Measurements from ENCODE around the gene HOXD11. TPM values are rescaled to one million over a fixed set of nuclear protein-coding genes. Genes with fewer than 3 reads are reported as not detected.

Gene HOXD11
- total RNA-seq, 1 experiment from 2014 or later, result not detected

GRCh38 chr2:176122052-176122682 lies 15.1 kb downstream of the HOXD11 start:
- H3K27ac ChIP-seq, result no peak overlapping the region
- H3K4me3 ChIP-seq, result peak overlapping the region; percentile 49
- H3K9me3 ChIP-seq (replicated peaks), result no peaks in the 10 kb centered on the region
- no peaks in the 10 kb centered on the region for H3K36me3 ChIP-seq
- peak in 1 of 2 experiments; percentile 87 for DNase-seq (ENCODE audit: low read depth in 1 of 2, low spot score in 2 of 2)
- H3K4me1 ChIP-seq (replicated peaks), result peaks cover 10% of the 10 kb centered on the region
- H3K27me3 ChIP-seq (replicated peaks), result peaks cover 27% of the 10 kb centered on the region

- Histone ChIP-seq H3K27me3 (replicated peaks) (peaks cover 20% of the 10 kb centered on the region), H3K4me1 (replicated peaks) (peaks cover 10% of the 10 kb centered on the region), H3K4me3 (peak within 1 kb of the TSS; percentile 49), H3K27ac (no peak within 1 kb of the TSS), H3K36me3 (no peaks in the 10 kb centered on the region), H3K9me3 (replicated peaks) (no peaks in the 10 kb centered on the region)
- peak in 1 of 2 experiments; percentile 76 for DNase-seq (ENCODE audit: low read depth in 1 of 2, low spot score in 2 of 2)
Observed at GRCh38 chr2:176122683-176123410, 15.8 kb downstream of the HOXD11 start, which contains the start of gene HOXD9. TSS of gene HOXD9 (plus strand) at chr2:176122719. CDS start at chr2:176122769, 50 bp downstream.

DNA sequence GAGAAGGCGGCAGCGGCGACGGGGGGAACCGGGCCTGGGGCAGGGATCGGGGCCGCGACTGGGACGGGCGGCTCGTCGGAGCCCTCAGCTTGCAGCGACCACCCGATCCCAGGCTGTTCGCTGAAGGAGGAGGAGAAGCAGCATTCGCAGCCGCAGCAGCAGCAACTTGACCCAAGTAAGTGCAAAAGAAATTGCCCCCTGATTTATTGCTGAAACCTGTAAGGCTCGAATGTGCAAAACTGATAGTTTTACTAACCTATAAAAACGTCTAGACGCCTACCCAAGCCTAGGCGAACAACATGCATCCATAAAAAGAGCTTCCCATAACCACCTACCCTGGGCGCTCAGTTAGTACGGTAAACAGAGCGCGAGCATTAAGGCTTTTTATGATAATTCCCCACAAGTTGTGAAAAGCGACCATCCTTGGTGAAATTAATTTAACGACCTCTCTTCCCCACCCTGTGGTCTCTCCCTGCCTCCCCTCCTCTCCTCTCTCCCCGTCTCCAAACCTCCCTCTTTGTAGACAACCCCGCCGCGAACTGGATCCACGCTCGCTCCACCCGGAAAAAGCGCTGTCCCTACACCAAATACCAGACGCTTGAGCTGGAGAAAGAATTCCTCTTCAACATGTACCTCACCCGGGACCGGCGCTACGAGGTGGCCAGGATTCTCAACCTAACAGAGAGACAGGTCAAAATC lies 16.5 kb downstream of the HOXD11 start:
- Histone ChIP-seq H3K9me3 (replicated peaks) (no peaks in the 10 kb centered on the region), H3K4me1 (replicated peaks) (peaks cover 10% of the 10 kb centered on the region), H3K27me3 (replicated peaks) (peaks cover 16% of the 10 kb centered on the region; the same call in 1 of the 2 replicates), H3K27ac (no peak overlapping the region), H3K36me3 (no peaks in the 10 kb centered on the region), H3K4me3 (peak overlapping the region; percentile 49)
- DNase-seq (ENCODE audit: low read depth in 1 of 2, low spot score in 2 of 2), result no peak

GRCh38 chr2:176124110-176124946 lies 17.2 kb downstream of the HOXD11 start:
- no peak for DNase-seq (ENCODE audit: low read depth in 1 of 2, low spot score in 2 of 2)
- peaks cover 16% of the 10 kb centered on the region; the same call in 1 of the 2 replicates for H3K27me3 ChIP-seq (replicated peaks)
- H3K4me3 ChIP-seq, result no peak overlapping the region

DNA sequence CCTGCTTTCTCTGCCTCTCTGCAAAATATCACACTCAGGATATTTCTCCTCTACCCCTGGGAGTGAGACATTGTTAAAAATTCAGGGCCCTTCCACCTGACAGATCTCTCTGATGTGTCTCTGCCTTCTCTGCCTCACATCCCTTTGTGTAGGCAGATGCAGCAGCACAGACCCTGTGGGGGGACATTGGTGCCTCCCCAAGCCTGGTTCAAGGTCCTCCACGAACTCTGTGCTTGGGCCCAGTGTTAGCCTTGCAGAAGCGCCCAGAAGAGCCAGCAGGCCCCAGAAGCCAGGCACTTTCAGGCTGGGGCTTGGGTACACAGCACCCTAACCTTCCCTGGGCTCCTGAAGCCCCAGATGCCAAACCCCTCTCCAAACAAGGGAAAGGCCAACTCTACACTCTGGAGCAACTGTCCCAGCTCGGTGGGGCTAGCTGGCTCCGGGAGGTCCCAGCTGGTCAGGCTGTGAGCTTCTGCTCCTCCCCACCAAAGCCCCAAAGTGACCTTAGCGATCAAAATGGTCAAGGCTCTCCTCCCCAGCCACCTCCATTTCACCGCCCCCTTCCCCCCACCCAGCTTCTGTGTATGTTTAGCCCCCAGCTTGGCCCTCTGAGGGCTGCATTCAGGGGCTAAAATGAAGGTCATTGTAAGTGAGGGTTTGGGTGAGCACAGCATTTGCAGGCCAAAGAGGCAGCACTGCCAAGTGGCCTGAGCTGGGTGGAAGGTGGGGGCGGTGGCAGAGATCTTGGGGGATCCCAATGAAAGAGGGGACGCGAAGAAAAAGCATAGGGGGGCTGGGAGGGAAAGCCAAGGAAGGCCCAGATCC lies 18.1 kb downstream of the HOXD11 start:
- Histone ChIP-seq H3K36me3 (peaks cover under 1% of the 10 kb centered on the region), H3K9me3 (replicated peaks) (no peaks in the 10 kb centered on the region), H3K27me3 (replicated peaks) (peaks cover 13% of the 10 kb centered on the region; the same call in 1 of the 2 replicates), H3K27ac (no peak overlapping the region), H3K4me3 (no peak overlapping the region), H3K4me1 (replicated peaks) (peaks cover 19% of the 10 kb centered on the region)
- no peak for DNase-seq (ENCODE audit: low read depth in 1 of 2, low spot score in 2 of 2)

More at GRCh38 chr2:176124110-176124946, 17.2 kb downstream of the HOXD11 start:
- Histone ChIP-seq H3K36me3 (no peaks in the 10 kb centered on the region), H3K4me1 (replicated peaks) (peaks cover 18% of the 10 kb centered on the region), H3K9me3 (replicated peaks) (no peaks in the 10 kb centered on the region), H3K27ac (no peak overlapping the region)

DNA sequence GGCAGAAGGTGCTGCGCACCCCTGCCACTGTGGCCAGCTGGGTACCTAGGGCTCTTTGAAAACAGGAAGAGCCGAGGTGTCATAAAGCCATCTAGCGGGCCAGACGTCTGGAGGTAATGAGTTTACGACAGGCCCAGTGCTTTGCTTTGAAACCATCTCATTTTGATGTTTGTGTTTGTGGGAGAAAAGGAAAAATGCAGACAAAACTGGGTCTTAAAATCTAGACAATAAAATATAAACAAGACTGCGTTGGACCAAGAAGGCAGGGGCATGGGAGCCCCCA lies 18.6 kb downstream of the HOXD11 start:
- Histone ChIP-seq H3K27me3 (replicated peaks) (peaks cover 10% of the 10 kb centered on the region; the same call in 1 of the 2 replicates), H3K36me3 (peaks cover 4% of the 10 kb centered on the region), H3K27ac (no peak overlapping the region), H3K4me1 (replicated peaks) (peaks cover 19% of the 10 kb centered on the region), H3K4me3 (no peak overlapping the region), H3K9me3 (replicated peaks) (no peaks in the 10 kb centered on the region)
- DNase-seq (ENCODE audit: low read depth in 1 of 2, low spot score in 2 of 2), result no peak

DNA sequence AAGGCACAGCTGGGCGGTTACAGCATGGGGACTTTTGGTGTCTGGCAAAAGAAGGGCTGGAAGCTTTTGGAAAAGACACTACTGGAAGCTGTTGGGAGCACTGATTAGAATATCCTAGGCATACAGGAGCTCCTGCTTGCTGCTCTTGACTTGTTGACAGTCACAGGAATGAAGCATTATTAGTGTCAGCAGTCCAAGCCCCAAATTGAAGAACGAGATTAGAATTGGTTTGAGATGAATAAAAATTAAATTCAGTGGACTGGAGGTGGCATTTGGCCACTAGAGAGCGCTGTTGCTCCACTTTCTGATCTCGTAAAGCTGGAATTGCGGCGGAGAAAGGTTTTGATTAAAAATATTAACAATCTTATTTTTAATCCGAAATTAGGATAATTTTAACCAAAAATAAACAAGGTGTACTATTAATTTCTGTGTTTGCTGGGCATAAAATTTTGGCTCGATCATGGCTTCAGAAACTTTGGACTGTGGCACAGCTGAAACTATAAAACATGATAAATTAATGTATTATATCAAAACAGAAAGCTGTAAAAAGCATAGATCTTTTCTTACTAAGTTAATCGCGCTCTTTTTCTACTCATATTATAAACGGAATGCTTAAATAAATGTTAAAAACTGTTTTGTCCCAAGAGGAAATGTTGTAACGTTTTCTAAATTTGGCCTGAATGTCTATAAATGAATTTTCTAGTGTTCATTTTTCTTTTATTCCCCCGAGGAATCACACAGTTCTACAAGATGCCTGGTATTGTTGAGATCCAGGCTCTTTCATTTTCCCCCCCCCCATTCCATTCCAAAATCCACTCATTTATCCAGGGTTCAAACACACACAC lies 20.1 kb downstream of the HOXD11 start:
- H3K27me3 ChIP-seq (replicated peaks), result 0 out of 2 replicates have a peak, but pooled peaks cover 4% of the 10 kb centered on the region
- peaks cover 5% of the 10 kb centered on the region for H3K36me3 ChIP-seq
- H3K4me1 ChIP-seq (replicated peaks), result peaks cover 17% of the 10 kb centered on the region
- DNase-seq (ENCODE audit: low read depth in 1 of 2, low spot score in 2 of 2), result peak in 1 of 2 experiments; percentile 52
- no peaks in the 10 kb centered on the region for H3K9me3 ChIP-seq (replicated peaks)
- H3K27ac ChIP-seq, result no peak overlapping the region
- no peak overlapping the region for H3K4me3 ChIP-seq

DNA sequence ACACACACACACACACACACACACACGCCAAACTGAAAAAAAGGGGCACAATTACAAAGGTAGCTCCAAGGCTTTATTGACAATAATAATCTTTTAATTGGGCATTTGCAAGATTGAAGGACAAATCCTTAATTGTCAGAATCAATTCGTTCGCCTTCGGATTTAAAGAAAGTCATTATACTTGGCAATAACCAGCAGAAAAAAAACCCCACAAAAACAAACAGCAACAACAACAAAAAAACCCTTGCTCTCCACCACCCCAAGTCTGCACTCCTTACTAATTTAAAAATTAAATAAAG lies 20.6 kb downstream of the HOXD11 start:
- DNase-seq (ENCODE audit: low read depth in 1 of 2, low spot score in 2 of 2), result no peak
- H3K27me3 ChIP-seq (replicated peaks), result 0 out of 2 replicates have a peak, but pooled peaks cover 4% of the 10 kb centered on the region
- peaks cover 17% of the 10 kb centered on the region for H3K4me1 ChIP-seq (replicated peaks)
- H3K27ac ChIP-seq, result no peak overlapping the region
- peaks cover 8% of the 10 kb centered on the region for H3K36me3 ChIP-seq
- no peaks in the 10 kb centered on the region for H3K9me3 ChIP-seq (replicated peaks)
- H3K4me3 ChIP-seq, result no peak overlapping the region

- peaks cover 8% of the 10 kb centered on the region for H3K36me3 ChIP-seq
- H3K4me3 ChIP-seq, result peak overlapping the region; percentile 90; the same call in 1 of the 2 replicates
- no peak overlapping the region for H3K27ac ChIP-seq
Observed at GRCh38 chr2:176128172-176128981, 21.3 kb downstream of the HOXD11 start.

GRCh38 chr2:176128982-176129796 lies 22.1 kb downstream of the HOXD11 start, which contains the start of gene HOXD8:
TSS of gene HOXD8 (plus strand) at chr2:176129705. CDS start at chr2:176130367, 662 bp downstream.
- H3K4me3 ChIP-seq, result peak within 1 kb of the TSS; percentile 90
- H3K27ac ChIP-seq, result peak within 1 kb of the TSS; percentile 71
- no peaks in the 10 kb centered on the region for H3K9me3 ChIP-seq (replicated peaks)
- H3K4me1 ChIP-seq (replicated peaks), result peaks cover 12% of the 10 kb centered on the region
- H3K36me3 ChIP-seq, result peaks cover 8% of the 10 kb centered on the region
- DNase-seq (ENCODE audit: low read depth in 1 of 2, low spot score in 2 of 2), result peak; percentile 83 to 84
- no peaks in the 10 kb centered on the region for H3K27me3 ChIP-seq (replicated peaks)

More at GRCh38 chr2:176128172-176128981, 21.3 kb downstream of the HOXD11 start:
- Histone ChIP-seq H3K9me3 (replicated peaks) (no peaks in the 10 kb centered on the region), H3K4me1 (replicated peaks) (peaks cover 12% of the 10 kb centered on the region), H3K27me3 (replicated peaks) (0 out of 2 replicates have a peak, but pooled peaks cover 1% of the 10 kb centered on the region)
- DNase-seq (ENCODE audit: low read depth in 1 of 2, low spot score in 2 of 2), result no peak

- Histone ChIP-seq H3K9me3 (replicated peaks) (no peaks in the 10 kb centered on the region), H3K36me3 (peaks cover 13% of the 10 kb centered on the region), H3K4me3 (peak overlapping the region; percentile 90), H3K27ac (peak overlapping the region; percentile 71), H3K4me1 (replicated peaks) (peaks cover 15% of the 10 kb centered on the region), H3K27me3 (replicated peaks) (no peaks in the 10 kb centered on the region)
- no peak for DNase-seq (ENCODE audit: low read depth in 1 of 2, low spot score in 2 of 2)
Observed at GRCh38 chr2:176129813-176130146, 22.7 kb downstream of the HOXD11 start.

Measured in SJSA1 (cell line).